Measurements from ENCODE around the gene DPYD. TPM values are rescaled to one million over a fixed set of nuclear protein-coding genes. Genes with fewer than 3 reads are reported as not detected.

DPYD gene
- total RNA-seq, 1 donor from 2014 or later, result 54.7 TPM

- no peak for DNase-seq (ENCODE audit: low read depth, low spot score)
Measured at GRCh38 chr1:97212671-97213070, 708.2 kb downstream of the DPYD start.

DNA sequence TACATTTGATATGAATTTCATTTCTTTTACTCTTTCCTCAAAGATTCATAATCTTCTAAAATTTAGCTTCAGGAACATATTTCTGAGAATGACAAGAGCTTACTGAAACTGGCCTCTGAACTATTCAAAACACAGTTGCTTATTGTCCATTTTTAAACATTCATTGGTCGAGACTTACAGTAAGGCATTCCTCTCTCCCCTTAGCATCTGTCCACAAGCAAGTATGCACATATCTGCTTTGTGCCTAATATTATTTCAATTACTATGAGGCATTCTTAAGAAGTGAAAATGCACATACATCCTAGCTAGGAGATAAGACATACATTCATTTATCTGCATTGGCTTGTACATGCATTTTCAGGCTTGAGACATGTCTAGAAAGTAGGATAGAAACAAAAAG lies 710.5 kb downstream of the DPYD start:
- DNase-seq (ENCODE audit: low read depth, low spot score), result no peak

GRCh38 chr1:97209381-97209957 lies 711.4 kb downstream of the DPYD start:
- DNase-seq (ENCODE audit: low read depth, low spot score), result no peak

DNA sequence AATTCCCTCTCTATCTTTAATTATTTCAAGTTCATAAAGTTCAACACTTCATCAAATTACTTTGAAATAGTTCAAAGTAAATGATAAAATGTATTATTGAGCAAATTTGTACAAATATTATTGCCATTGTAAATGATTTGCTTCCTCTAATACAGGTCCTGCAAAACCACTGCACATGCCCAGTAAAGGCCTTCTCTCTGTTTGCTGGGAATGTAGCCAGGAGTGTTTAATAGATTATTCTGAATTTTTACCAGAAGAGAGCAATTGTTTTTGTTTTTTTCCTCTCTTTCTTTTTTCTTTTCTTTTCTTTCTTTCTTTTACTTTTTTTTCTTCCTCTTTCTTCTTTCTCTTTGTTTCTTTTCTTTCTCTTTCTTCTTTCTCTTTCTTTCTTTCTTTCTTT lies 713.0 kb downstream of the DPYD start:
- DNase-seq (ENCODE audit: low read depth, low spot score), result no peak

- DNase-seq (ENCODE audit: low read depth, low spot score), result no peak
Measured at GRCh38 chr1:97204468-97204867, 716.4 kb downstream of the DPYD start.

DNA sequence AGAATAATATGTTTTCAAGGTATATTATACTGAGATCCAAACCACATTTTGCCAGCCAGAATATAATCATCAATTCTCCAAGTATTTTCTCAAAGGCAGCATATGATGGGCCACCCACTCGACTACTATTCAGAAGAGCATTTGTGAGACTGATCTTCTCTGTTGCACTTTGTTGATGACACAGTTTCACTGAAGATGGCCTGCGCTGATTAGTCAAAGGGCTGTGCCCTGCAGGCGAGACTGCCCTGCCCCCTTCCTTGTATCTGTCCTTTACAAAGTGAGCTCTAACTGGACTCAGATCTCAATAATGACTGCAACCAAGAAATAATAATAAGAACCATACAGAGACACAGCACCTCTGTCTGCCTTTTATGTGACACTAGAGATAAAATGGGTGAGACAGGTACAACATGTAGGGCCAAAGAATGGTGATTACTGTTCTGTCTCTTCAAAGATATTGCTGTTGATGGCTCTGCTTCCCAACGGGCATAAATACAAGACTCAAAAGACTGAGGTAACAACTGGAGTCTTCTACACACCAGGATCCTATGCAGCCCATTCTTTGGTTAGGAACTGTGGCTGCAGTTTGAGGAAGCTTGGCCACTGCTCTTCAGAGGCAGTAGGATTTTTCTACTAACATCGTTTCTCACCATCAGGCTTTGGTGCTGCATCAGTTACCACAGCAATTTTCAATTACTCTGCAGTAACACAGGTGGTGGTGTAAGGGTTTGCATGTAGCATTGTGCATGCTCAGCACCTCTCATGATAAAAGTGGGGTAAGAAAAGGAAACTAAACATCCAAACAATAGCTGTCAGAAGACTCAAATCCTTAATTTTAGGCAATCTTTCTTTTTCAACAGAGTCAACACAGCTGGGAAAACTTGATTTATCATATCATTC lies 718.1 kb downstream of the DPYD start:
- DNase-seq (ENCODE audit: low read depth, low spot score), result no peak

GRCh38 chr1:97201641-97202040 lies 719.2 kb downstream of the DPYD start:
- no peak for DNase-seq (ENCODE audit: low read depth, low spot score)

- DNase-seq (ENCODE audit: low read depth, low spot score), result no peak
Measured at GRCh38 chr1:97200595-97200994, 720.2 kb downstream of the DPYD start.

GRCh38 chr1:97196825-97197516 lies 723.9 kb downstream of the DPYD start:
- no peak for DNase-seq (ENCODE audit: low read depth, low spot score)

DNA sequence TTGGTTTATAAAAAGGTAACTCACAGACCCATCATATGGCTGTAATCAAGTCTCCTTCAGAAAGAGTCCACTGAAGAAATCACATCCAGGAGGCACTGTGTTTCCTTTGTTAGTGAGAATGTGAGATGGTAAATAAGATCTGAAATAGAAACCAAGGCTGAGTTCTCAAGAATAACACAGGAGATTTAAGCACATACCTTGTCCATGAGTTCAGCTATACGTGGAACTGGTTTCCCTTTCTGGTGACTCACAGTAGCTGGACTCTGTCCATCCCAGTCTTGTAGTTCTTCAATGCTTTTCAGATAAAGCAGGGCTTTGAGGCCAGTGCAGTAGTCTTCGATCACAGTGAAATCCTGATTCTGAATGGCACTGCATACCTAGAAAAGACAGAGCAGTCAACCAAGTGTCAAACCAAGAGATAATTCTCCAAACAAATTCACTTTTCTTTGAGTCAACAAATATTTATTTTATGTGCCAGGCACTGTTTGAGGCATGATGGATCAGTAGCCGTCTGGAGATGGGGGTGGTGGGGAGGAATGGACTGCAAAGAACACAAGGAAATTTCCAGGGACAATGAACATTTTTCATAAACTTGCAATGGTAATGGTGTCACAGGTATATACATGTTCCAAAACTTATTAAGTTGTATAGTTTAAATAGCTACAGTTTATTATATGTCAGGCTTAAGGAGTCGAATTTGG lies 727.8 kb downstream of the DPYD start:
- DNase-seq (ENCODE audit: low read depth, low spot score), result peak; percentile 86

- DNase-seq (ENCODE audit: low read depth, low spot score), result no peak
Measured at GRCh38 chr1:97190326-97190725, 730.5 kb downstream of the DPYD start.

GRCh38 chr1:97186381-97186780 lies 734.5 kb downstream of the DPYD start:
- no peak for DNase-seq (ENCODE audit: low read depth, low spot score)

DNA sequence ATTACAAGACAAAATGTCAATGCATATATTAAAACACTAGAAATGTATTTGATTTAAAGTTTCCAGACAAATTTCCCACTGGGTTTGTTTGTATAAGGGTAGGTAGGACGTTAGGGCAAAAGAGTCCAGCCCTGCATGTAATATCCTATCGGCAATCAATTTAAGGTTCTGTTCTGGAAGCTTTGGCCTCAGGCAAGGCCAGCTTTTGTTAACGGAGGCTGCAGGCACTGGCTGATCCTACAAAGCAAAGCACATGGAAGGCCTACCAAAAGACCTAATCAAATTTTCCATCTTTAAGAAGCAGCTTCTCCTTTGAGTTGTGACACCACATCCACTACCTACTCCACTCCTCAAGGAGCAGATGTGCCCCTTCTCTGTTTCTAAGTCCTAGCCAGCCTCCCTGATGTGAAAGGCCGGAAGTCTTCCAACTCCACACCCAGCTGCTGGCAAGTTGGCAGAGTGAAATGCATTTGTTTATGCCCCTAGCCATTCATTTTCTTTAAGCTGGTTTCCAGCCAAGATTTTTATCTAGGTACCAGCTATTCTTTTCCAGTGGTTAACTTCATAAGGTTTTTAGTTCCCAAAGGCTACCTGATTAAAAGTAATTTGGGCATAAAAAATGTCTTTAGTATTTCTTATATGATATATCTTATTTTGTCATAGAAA lies 746.7 kb downstream of the DPYD start:
- DNase-seq (ENCODE audit: low read depth, low spot score), result peak; percentile 15

DNA sequence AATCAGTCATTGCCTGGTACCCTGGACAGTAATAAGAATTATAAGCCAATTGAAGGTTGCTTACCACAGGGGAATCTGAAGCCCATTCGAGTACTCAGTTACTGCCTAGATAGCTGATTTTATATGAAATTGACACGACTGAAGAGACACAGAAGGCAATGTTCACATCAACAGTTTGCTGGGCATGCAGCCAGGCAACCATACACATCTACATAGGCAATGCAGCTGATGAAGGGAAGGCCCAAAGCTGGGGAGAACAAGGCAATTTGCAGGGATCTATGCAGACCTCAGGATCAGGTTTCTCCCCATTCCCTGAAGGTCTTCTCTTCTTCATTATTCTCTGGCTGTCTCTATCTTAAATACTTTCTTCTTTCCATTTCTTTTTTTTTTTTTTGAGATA lies 750.5 kb downstream of the DPYD start:
- DNase-seq (ENCODE audit: low read depth, low spot score), result no peak

- DNase-seq (ENCODE audit: low read depth, low spot score), result no peak
Measured at GRCh38 chr1:97168056-97168455, 752.8 kb downstream of the DPYD start.

DNA sequence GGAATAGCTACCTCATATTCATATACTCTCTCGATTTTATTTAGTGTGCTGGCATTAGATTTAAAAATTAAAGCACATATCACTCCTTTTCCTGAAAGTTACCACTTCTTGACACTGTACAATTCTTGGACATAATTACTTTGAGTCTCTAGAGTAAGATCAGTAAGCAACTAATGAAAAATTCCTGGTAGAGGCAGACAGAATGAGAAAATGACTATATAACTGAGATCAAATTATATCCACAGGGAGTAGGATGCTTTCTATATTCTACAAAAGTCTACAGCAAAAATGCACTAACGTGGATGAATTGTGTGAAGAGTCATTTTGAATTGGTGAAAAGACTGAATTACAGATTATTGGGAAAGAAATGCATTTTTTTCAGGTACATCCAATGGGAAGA lies 753.6 kb downstream of the DPYD start:
- DNase-seq (ENCODE audit: low read depth, low spot score), result no peak

DNA sequence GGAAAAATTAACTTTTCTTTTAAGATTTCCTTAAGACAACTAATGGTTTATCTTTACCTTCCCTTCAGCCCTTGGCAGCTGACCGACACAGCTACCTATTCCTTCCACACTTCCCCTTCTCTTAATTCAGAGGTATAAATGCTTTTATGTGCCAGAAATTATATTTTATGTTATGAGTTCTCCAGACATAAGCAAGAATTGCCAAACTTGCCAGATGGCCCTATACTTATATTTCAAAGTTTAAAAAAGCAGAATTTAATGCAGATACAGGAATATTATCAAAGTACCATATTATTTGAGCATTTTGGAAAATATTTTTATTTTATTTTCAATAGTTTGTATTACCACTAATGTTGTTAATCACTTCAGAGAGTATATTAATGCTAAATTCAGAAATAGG lies 754.2 kb downstream of the DPYD start:
- DNase-seq (ENCODE audit: low read depth, low spot score), result no peak

DNA sequence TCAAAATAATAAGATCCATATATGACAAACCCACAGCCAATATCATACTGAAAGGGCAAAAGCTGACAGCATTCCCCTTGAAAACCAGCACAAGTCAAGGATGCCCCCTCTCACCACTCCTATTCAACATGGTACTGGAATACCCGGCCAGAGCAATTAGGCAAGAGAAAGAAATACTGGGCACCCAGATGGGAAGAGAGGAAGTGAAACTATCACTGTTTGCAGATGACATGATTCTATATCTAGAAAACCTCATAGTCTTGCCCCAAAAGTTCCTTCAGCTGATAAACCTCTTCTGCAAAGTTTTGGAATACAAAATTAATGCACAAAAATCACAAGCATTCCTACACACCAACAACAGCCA lies 756.6 kb downstream of the DPYD start:
- no peak for DNase-seq (ENCODE audit: low read depth, low spot score)

- no peak for DNase-seq (ENCODE audit: low read depth, low spot score)
Measured at GRCh38 chr1:97163591-97164275, 757.1 kb downstream of the DPYD start.

- DNase-seq (ENCODE audit: low read depth, low spot score), result no peak
Measured at GRCh38 chr1:97160818-97161217, 760.0 kb downstream of the DPYD start.

DNA sequence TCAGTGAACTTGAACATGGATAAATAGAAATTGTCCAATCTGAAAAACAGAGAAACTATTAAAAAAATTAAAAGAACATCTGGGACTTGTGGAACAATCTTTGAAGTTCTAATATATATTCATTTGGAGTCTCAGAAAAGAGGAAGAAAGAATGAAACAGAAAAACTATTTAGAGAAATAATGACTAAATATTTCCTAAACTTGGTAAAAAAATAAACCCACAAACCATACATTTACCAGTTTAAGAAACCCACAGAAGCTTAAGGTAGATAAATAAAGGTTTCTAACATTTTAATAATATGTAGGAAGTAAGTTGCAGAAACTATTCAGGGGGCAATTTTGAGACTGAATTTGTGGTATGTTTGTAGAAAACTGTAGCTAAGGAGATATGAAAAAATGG lies 761.5 kb downstream of the DPYD start:
- no peak for DNase-seq (ENCODE audit: low read depth, low spot score)

Data from pulmonary artery endothelial cell (primary cell).